HG03520 (cell line): Measurements from ENCODE around the gene MUC4.
"Not testable (repeated sequence)": the region's sequence is repeated elsewhere in the genome, so short reads cannot be mapped to it uniquely, and the experiment has no call there.

Source experiments
- ATAC-seq: cut with Tn5 transposase; IDR thresholded peaks from one replicate; pipeline ENCODE4 v1.9.1; 2021; ENCODE audit warnings: mild to moderate bottlenecking, moderate library complexity; ENCODE audit not compliant: unreplicated experiment

Gene MUC4

DNA sequence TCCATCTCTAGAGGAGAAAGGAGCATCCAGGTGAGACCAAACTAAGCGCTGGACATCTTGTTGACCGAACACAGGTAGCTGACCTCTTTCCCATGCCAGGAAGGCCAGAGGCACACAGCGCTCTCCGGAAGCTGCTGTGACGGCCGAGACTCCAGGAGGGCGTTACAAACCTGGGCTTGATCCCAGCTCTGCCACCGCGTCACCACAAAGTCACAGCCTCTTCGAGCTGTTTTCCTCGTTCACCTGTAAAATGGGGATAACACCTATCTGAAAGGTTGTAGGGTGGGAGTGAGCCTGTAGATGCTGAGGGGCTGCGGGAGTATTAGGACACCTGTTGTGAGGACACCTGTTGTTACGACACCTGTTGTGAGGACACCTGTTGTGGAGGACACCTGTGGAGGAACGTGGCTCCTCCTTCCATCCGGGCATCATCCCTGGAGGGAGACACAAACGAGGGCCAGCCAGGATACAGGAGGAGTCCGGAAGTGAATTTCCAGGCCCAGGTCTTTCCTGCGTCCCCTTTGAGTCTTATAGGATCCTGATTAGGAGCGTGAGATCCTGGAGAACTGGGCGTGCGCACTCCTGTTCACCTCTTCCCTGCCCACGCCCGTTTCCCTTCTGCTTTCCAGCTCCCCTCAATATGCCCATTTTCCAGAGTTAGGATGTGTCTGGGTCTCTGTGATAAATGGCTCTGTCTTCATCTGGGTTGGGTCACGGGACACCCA, 2.3 kb upstream of the MUC4 start:
- no peak for ATAC-seq

- no peak for ATAC-seq
Measured at GRCh38 chr3:195812366-195812765, 637 bp upstream of the MUC4 start.

- no peak for ATAC-seq
Measured at GRCh38 chr3:195810455-195810845, 1.3 kb downstream of the MUC4 start.

DNA sequence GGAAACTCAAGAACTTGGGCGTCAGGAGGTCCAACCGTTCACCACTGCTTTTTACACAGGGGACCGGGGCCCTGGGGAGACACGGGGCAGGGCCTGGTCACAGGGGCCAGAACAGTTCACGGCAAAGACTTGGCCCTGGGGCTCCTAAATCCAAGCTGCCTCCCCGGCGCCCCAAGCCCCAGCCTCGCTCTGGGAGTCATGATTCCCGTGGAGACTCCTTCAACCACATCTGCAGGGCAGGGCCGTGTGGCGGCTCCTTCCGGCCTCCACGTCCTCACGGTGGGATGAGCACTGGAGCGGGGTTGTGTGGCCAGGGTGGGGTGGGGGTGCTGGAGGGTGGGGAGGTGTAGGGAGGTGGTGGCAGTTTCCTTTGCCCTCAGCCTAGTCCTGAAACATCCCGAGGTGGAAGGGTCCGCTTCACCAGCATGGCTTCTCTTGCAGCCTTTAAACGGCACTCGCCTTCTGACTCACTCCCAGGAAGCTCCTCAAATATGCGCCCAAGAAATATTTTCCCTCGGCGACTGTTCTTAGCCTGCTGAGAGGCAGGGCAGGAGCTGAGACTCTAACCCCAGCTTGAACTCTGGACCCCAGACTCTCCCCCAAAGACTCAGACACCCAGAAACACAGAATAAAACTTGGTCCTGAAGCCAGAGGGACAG, 1.8 kb downstream of the MUC4 start:
- ATAC-seq, result no peak

DNA sequence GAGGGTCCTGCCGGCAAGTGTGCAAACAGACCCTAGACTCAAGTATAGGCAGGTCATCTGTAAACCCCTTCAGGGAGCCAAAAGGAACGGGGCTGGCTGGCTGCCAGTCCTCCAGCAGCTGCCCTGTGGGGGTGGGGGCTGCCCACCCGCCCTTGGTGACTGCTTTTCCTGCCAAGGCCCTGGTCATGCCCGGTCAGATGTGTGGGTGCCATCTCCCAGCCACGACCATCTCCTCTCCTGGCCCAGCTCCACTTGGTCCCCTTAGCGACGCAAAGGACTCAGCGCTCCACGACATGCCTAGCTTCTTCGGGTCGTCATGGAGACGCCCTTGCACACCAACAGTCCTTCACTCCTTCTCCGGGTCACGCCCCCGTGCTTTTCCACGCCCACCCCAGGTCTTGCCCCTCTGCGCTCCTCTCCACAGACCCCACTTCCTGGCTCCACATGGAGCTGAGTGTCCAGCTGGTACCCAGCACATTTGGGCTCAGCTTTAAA, 2.4 kb downstream of the MUC4 start:
- ATAC-seq, result no peak

- no peak for ATAC-seq
Measured at GRCh38 chr3:195808741-195809290, 2.9 kb downstream of the MUC4 start.

GRCh38 chr3:195807681-195808121, 4.0 kb downstream of the MUC4 start:
- no peak for ATAC-seq

GRCh38 chr3:195806916-195807231, 4.9 kb downstream of the MUC4 start:
- ATAC-seq, result no peak

- ATAC-seq, result no peak
Measured at GRCh38 chr3:195806211-195806915, 5.4 kb downstream of the MUC4 start.

DNA sequence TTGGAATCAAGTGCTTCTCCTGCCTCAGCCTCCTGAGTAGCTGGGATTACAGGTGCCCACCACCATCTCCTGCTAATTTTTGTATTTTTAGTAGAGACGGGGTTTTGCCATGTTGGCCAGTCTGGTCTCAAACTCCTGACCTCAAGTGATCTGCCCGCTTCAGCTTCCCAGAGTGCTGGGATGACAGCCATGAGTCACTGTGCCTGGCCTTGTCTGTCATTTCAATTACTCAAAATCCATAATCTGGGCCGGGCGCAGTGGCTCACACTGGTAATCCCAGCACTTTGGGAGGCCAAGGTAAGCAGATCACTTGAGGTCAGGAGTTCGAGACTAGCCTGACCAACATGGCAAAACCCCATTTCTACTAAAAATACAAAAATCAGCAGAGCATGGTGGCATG, 6.1 kb downstream of the MUC4 start:
- ATAC-seq, result not testable (repeated sequence)

DNA sequence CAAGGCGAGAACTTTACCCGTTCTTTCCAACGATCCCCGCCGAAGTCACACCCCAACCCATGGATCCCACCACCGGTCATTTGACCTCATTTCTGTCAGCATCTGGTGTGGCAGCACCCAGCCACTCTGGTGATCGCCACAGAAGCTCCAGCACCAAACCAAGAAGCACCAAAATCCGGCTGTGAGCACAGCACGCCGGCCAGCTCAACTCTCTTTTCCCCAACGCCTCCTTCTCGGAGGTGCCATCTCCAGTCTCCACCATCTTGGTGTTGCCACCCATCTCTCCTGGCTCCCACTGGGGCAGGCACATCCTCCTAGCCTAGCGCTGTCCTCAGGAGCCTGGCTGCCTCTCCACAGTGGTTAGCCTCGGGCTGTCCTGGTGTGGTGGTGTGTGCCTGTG, 6.5 kb downstream of the MUC4 start:
- ATAC-seq, result no peak

DNA sequence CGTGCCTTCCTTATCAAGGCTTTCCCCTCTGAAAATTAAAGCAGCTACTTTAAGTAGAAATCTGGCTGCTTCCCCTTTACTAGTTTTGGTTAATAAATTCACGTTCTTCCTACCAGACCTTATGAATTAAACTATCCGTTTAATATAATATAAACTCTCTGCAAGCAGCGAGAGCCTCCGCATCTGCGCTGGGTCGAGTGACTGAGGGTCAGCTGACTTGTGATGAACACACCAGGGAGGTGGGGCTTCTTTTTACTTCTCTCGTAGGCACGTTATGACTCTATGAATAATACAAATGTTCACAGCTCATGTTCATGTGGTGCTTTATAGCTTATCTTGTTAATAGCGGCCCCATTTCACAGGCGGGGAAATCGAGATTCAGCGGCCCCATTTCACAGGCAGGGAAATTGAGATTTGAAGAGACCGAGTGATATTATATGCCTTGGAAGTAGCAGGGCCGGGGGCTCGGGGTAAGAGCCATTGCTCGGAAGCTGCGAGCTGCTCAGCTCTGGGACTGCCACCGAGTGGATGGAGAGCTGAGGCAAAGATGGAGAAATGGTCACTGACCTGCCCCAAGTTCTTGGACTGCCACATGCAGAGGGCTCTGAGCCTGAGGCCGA, 8.3 kb downstream of the MUC4 start:
- ATAC-seq, result no peak

DNA sequence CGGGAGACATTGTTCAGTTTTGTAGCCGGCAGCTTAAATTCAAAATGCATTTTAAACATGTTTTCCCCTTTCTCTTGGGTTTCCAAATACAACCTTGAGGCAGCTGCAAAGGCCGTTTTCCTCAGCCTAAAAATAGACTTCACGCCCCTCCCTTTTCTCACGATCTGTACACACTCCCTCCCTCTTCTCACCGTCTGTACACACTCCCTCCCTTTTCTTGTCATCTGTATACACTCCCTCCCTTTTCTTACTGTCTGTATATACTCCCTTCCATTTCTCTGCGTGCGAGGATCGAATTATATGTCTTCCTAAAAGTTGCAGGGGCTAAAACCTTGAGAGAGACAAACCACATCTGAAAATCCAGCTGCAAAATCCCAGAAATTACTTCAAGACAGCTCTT, 8.9 kb downstream of the MUC4 start:
- ATAC-seq, result no peak

GRCh38 chr3:195802261-195802701, 9.4 kb downstream of the MUC4 start:
- no peak for ATAC-seq

GRCh38 chr3:195801251-195802183, 10.2 kb downstream of the MUC4 start:
- no peak for ATAC-seq

- no peak for ATAC-seq
Measured at GRCh38 chr3:195800240-195800639, 11.5 kb downstream of the MUC4 start.

GRCh38 chr3:195796795-195797194, 14.9 kb downstream of the MUC4 start:
- ATAC-seq, result no peak

DNA sequence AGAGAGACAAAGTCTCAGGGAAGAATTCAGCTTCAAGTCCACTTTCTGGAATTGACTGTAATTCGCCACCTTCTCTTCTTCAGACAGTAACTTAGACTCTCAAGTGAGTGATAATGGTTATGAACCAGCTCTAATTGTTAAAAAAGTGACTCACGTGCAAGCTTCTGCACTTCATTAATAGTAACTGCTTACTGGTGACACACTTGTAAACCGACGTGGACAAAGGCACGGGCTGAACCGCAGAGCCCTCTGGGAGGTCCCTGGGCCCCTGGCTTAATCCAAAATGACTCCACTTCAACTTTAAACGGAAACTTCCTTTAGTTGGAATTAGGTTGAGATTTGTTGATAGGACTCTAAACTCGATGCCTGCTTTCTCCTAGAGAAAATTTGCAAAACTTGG, 17.0 kb downstream of the MUC4 start:
- no peak for ATAC-seq

GRCh38 chr3:195792621-195793020, 19.1 kb downstream of the MUC4 start:
- ATAC-seq, result not testable (repeated sequence)

DNA sequence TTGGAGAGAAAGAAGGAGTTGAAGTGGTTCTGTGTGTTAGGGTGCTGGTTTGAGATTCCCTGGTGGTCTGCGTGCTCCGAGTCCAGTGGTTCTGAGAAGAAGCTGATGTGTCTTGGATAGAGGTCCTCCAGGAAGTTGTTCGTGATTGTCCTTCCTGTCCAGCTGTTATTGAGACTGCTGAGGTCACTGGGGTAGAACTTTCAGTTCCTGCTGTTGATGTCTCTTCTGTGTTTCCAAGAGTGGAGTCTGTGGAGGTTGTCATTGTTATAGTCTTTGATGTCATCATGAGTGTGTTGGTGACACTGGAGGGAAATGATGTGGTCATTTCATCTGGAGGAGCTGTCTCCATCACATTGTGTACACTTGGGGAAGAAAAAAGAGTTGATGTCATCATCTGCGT, 20.8 kb downstream of the MUC4 start:
- no peak for ATAC-seq
